GM19467 (cell line): ENCODE results near the gene NOTCH4.

Source experiments
- ATAC-seq: cut with Tn5 transposase; IDR thresholded peaks from one replicate; pipeline ENCODE4 v1.9.1; 2021; ENCODE audit warnings: mild to moderate bottlenecking, moderate library complexity; ENCODE audit not compliant: unreplicated experiment

The NOTCH4 gene

DNA sequence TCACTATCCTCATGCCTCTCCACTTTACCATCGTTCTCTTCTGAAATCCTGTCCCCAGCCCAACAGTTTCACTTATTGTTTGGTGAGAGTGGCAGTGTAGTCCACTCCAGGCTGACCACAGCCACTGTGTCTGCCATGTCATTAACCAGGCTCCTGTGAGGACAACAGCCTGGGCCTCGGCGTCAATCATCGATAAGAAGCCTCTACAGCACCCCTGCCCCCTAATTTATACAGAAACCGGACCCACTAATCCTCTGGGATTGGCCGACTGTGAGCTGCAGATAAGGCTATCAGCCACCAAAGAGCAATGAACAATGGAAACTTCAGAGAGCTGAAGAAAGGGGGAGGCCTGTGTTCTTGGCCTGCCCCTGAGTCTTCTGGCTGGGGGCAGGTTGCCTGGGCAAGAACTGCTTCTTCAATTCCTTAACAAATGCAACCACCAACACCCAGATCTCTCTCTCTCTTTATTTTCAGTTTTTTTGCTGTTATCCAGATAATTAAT is 56.1 kb downstream of the NOTCH4 start:
- no peak for ATAC-seq

DNA sequence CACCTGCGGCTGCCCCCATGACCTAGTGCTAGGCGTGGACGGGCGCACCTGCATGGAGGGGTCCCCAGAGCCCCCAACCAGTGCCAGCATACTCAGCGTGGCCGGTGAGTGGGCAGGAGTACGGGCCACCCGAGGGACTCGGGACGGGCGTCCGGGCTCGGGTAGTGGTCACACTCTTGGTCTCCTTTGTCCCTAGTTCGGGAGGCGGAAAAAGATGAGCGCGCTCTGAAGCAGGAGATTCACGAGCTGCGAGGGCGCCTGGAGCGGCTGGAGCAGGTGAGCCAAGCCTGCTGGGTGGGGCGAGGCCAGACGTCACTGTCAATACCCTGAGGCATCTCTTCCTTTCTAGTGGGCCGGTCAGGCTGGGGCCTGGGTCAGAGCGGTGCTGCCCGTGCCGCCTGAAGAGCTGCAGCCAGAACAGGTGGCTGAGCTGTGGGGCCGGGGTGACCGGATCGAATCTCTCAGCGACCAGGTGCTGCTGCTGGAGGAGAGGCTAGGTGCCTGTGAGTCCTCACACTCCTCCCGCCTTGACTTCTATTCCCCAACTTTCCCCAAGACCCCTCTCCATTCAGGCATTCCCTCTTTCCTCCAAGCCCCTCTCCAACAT is 56.6 kb downstream of the NOTCH4 start:
- ATAC-seq, result no peak

DNA sequence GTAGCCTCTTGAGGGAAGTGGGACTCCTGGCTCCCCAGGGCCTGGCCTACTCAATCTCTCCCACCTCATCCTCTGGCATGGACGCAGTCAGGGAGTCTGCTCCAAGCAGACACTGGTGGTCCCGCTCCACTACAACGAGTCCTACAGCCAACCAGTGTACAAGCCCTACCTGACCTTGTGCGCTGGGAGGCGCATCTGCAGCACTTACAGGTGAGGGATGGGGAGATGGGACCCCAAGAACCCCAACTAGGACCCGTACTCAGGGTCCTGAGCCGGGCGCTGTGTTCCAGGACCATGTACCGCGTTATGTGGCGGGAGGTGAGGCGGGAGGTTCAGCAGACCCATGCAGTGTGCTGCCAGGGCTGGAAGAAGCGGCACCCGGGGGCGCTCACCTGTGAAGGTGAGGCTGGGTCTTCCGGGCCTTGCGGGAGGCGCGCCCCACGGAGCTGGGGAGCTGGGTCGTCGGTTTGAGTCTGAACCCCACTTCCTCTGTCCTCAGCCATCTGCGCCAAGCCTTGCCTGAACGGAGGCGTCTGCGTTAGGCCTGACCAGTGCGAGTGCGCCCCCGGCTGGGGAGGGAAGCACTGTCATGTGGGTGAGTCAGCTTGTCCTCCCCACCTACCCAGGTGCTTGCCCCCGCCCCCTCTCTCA is 57.3 kb downstream of the NOTCH4 start:
- ATAC-seq, result no peak

DNA sequence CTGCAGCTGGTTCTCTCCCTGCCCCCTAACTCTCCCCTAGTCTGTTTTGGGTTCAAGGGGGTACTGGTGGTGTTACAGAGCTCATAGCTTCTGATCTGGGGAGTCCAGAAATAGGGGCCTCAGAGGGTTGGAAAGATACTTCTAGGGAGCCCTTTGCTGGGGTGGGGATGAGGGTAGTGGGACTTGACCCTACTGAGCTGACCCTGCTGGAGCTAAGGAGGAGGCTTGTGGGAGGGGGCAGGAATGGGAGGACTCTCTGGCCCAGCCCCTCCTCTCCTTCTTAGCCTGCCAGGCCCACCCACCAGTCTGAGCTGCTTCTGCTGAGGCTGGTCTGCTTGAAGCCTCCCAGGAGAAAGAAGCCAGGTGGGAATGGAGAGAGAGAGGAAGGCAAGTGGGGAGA is 59.6 kb downstream of the NOTCH4 start, which contains the start of gene EGFL8:
Gene EGFL8, plus strand, starts transcription at position 301 of the 400 bp plus-strand sequence. CDS start 1,571 bp downstream, outside the sequence.
- ATAC-seq, result no peak

DNA sequence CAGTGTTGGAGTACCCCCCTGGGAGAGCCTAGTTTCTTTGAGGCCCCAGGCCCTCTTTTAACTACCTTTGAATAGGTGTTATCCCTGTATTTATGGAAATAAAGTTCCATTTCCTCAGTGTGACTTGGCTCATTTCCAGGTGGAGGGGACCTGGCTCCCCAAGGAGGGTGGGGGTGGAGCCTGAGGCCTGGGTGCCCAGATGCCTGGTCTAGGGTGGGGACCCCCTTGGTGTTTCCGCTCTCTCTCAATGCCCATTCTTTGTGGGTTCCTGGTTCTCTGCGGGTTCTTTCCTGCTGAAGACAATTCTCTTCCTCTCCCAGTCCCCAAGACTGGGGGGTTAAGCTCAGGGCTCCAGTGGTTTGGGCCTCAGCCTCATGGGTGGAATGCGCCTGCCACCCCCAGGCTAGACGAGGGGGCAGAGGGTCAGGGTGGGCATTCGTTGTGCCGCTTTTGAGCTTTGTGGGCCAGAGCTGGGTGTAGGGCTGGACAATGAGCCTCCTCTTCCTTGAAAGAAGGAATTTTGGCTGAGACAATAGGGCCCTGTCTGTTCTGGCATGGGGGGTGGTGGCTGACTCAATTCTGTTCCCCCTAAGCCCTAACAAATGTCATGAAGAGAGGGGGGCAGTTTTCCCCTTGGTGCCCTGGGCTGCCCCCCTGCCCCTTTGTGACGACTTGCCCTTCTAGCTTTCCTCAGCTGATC is 60.2 kb downstream of the NOTCH4 start:
- ATAC-seq, result no peak

DNA sequence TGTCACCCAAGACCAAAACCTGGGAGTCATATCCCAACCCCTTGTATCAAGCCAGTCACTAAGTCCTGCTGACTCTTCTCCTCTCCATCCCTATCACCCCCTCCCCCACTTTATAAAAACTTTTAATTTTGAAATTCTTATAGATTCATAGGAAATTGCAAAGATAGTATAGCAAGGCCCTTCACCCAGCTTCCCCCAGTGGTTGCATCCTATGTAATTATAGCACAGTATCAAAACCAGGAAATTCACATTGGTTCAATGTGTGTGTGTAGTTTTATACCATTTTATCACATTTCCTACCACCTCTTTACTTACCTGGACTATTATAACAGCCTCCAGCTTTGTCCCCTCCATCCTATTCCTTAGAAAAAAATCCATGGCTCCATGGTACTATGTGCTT is 65.8 kb downstream of the NOTCH4 start:
- ATAC-seq, result no peak

DNA sequence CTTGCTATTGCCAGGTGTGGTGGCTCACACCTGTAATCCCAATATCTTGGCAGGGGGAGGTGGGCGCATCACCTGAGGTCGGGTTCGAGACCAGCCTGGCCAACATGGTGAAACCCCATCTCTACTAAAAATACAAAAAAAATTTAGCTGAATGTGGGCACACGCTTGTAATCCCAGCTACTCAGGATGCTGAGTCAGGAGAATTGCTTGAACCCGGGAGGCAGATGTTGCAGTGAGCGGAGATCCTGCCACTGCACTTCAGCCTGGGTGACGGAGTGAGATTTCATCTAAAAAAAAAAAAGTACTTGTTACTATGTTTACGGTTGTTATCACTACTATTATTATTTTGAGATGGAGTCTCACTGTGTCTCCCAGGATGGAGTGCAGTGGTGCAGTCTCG is 67.0 kb downstream of the NOTCH4 start:
- ATAC-seq, result no peak

DNA sequence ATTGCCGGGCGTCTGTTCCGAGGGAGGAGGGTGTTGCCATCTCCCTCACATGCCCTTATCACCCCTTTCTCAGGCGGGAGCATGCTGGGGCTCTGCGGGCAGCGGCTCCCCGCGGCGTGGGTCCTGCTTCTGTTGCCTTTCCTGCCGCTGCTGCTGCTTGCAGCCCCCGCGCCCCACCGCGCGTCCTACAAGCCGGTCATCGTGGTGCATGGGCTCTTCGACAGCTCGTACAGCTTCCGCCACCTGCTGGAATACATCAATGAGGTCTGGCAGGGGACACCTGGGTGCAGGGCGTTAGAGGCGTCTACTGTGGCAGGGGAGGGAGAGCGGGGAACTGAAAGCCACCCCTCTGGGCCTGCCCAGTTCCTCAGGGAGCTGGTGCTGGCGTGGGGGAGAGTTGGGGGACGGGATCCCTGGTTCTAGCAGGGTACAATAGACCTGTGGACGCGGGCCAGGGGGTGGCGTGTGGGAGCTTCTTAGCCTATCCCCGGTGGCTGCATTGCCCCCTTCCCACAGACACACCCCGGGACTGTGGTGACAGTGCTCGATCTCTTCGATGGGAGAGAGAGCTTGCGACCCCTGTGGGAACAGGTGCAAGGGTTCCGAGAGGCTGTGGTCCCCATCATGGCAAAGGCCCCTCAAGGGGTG is 69.2 kb downstream of the NOTCH4 start:
- no peak for ATAC-seq

DNA sequence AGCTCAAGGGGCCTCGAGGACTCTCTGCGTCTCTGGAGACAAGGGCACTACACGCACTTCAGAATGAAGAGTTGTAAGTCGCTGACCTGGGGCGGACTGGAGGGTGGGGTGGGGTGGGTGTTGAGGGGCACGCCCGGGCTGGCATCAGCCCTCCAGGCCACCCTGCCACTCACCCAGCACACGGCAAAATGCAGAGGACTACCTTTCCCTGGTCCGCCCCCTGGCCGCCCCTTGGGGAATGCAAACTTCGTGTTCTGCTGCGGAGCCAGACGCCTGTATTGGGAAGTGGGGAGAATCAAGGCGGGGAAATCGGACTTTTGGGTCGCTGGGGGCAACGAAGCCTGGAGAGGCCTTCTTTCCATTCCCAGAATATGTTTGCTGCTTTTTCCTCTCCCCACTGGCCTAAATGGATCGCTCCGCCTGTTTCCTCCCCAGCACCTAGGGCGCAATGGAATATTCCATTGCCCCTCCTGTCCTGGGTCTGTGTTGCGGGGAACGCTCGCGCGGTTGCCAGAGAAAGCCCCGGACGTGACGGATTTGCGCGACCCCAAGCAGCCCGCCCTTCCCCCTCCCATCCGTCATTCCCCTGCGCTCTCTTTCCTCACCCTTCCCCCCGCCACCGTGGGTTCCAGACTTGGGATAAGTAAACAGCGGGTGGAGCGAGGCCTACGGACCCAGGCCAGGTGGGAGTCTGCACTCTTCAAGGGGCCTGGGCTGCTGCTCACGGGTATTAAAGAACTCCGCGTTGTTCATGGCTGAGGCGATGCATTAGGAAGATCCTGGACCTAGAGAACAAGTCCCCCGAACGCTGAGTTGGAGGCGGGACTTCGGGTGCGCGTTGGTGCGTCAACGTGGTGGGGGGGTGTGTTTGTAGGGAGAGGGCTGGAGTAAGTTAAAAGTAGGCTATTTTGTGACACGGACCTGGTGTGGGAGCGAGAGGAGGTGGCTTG is 70.0 kb downstream of the NOTCH4 start, which contains the start of gene PPT2:
Gene PPT2, plus strand, starts transcription at position 578 of the 950 bp plus-strand sequence. CDS start 454 bp downstream, outside the sequence.
- no peak for ATAC-seq

DNA sequence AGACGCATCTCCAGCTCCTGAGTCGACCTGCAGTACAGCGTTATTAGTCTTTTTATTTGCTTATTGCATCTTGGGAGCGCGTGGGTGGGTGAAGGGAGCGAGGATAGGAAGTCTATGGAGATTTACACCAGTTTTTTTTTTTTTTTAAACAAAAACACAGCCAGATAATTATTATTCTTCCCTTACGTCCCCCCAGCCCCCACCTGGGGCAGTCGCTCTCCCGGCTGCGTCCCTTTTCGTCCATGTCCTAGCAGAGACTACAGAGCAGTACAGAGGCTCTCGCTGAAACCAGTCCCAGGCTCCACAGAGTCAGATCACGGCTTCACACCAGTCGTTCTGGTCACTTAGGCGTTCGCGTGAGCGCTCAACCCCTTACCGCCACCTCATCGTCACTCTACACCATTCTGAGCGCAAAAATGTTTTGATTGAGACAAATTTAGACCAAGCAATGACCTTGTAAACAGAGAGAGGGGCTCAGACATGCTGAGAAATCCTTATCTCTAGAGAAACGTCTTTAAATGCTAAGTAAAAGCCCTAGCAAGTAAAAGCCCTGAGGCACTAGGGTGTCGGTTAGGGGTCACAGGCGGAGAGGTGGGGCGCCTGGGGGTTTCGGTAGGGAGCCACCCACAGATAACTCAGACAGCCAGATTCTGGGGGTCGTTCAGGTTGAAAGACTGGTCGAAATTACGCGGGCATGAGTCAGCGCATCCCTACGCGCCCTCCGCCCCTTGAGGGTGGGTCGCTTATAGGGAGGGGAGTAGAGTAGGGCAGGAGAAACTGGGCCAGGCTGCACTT is 70.9 kb downstream of the NOTCH4 start:
- ATAC-seq, result no peak

DNA sequence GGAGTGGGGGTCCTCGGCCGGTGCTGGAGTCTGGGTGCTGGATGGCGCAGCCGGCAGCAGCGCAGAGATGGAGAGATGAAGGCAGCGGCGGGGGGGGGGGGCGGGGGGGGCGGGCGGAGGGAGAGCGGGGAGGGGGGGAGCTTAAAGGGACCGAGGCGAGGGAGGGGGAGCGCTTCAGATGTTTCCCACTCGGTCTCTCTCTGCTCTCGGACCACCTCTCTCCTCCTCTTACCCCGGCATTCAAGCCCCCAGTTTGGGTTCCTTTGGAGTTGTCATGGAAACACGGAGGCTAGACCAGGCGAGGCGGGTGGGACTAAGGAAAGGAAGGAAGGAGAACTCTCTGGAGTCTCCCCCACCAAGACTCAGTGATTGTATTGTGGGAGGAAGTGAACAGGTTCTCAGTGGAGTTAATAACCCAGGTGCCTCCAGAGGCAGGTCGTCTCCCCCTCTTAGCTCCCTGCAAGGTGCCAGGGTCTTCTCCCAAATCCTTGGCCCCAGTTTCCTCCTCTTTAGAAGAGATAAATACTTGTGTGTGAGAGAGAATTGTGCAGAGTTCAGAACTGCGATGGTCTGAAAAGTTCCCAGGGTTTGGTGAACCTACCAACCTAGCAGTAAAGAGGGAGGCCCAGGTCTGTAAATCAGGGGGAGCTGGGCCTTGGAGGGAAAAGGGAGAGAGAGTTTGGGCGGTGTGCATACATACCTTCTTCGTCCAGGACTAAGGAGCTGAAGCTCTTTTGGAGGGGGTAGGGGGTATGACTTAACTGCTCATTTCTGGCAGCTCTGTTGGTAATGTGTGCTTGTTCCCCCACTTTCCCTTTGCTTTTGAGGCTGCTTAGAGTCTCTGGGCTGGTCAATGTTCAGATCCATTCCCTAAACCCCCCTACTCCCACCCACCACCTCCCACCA is 71.8 kb downstream of the NOTCH4 start, which contains the start of gene PRRT1:
Gene PRRT1, minus strand, starts transcription at position 77 of the 906 bp plus-strand sequence. CDS start 112 bp downstream, outside the sequence.
- no peak for ATAC-seq

DNA sequence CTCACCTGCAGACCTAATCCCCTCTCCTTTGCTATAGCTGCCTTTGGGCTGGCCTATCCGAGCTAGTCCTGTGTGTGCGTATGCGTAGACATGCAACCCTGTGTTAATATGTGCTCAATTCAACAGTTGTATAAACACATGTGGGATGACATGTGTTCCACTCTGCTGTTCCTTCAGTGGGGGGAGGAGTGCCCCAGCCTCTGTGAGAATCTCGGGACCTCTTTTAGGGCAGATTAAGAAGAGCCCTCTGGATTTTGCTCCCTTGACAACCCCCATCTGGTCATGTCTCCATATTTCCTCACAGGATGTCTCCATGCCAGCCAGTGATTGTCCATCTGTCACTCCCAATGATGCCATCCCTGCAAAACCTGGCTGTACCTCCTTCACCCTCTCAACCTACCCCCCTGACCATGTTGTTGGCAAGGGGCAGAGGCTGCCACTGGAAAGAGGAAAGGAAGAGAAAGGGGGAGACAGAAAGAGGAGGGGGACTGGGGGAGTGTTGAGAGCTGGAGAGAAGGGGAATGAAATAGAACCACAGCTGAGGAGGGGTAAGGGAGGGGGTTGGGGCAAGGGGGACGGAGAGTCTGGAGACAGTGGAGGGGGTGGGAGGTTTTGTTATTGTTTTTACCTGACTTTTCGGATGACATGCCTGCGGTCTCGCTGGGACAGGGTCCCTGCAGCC is 72.5 kb downstream of the NOTCH4 start:
- no peak for ATAC-seq

DNA sequence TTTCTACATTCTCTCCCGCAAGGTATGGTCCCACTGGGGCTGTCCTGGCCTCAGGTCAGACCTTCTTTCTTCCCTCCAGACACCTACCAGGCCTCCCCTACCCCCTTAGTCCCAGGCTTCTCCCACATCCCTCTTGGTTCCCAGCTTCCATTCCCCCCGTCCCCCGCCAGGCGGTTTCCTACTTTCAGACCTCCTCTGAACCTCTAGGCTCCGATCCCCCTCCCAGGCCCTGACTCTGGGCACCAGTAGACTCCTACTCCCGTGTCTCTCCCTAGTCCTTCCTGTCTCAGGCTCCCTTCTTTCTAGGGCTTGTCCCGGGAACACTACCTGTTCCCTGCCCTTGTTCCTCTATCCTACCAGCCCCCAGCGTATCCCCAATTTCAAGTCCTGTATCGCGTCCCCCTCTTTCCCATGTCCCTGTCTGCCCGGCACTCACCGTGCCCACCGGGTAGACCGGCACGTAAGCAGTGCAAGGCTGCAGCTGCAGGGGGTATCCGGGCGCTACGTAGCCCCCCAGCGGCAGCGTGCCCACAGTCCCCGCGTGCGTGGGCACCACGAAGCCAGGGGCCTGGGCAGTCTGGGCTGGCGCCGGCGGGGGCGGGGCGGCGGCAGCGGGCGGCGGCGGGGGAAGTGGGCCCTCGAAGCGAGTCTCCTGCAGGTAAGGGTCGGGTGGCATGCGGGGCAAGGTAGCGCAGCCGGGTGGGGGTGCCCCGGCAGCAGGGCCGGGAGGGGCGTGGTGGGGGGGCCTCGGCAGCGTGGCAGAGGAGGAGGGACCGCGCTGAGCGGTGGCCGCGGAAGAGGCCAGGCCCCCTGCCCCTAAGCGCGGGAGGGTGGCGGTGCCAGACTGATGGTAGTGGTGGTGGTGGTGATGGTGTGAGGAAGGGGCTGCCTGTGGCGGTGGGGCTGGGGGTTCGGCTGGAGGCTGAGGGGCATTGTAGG is 73.7 kb downstream of the NOTCH4 start:
- no peak for ATAC-seq

DNA sequence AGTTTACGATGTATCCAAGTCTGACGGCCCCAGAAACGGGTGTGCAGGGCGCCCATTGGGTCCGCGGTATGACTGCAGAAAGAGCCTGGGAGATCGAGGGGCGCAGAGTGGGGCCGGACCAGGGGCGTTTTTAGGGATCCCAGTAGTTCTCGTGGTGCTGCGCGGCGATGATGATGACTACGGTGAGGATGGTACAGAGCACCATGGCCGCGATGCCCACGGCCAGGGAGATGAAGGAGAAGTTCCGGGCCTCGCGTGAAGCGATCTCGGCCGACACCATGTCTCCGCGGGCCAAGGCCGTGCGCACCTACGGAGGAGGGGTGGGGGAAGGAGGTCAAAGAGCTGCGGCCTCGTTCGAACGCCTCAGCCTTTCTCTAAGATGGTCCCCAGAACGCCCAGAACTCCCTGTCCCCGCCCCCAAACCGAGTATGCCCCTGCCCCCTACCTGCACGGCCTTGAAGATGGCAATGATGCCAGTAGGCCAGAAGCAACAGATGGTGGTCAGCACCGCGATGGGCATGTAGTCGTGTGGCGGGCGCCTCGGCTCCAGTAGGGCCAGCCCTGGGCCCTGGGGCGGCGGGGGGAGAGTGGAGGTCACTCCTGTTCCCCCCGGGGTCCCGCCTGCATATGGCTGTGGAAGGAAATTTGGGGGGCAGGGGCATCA is 74.6 kb downstream of the NOTCH4 start:
- ATAC-seq, result no peak

DNA sequence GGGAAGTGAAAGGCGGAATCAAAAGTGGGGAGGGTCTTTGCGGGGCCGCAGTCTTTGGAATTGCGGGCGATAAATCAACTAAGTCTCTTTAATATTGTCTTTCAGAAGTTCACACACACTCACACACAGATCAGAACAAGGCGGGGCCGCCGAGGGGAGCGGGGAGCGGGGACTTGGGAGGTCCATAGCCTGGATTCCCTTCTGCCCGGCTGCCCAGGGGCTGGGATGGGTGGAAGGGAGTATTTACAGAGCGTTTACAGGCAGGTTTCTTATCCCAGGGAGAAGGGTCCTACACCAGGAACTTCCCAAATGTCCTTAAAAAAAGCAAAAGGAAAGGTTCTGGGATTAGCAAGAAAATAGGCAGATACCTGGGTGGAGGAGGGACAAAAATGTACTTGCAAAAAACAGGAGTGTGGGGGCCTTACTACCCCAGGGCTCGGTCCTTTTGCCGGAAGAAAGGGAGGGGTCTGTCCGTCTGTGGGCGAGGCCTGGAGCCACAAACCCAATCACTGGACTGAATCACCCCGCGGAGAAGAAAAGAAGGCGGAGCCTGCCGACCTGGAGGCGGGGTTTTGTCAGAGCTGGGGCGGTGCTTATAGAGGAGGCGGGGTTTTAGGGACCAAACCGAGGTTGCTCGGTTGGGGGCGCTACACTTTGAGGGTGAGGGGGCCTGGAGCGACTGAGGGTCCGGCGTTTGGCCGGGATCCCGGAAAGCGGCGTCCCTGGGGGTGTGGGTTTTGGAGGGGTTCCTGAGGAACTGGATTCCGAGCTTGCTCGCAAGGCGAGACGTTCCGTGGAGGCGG is 75.4 kb downstream of the NOTCH4 start:
- no peak for ATAC-seq
